Osteoblast (primary cell): ENCODE measurements around the gene GMEB1. TPM values are rescaled to one million over a fixed set of nuclear protein-coding genes. Genes with fewer than 3 reads are reported as not detected.

Source experiments
- DNase-seq: peaks from one replicate; pipeline ENCODE4 v3.0.0; 2011; ENCODE audit warnings: low spot score, mixed read lengths; ENCODE audit not compliant: insufficient read length; ENCODE audit errors: missing footprints
- H2AFZ ChIP-seq: 2 replicates; pipeline ENCODE4 v1.6.0; 2011; ENCODE audit warnings: mild to moderate bottlenecking, low read length
- H3K27ac ChIP-seq: 2 replicates; pipeline ENCODE4 v1.5.1; 2011; ENCODE audit warnings: mild to moderate bottlenecking, low read depth, low read length, moderate library complexity
- H3K27me3 ChIP-seq: 2 replicates; pipeline ENCODE4 v1.6.0; 2012; ENCODE audit warnings: mild to moderate bottlenecking, control low read depth, inconsistent platforms, low read length, moderate library complexity; ENCODE audit not compliant: insufficient read depth
- H3K36me3 ChIP-seq: 2 replicates; pipeline ENCODE4 v1.5.1; 2011; ENCODE audit warnings: mild to moderate bottlenecking, low read length, control low read depth, moderate library complexity; ENCODE audit not compliant: insufficient read depth
- H3K4me1 ChIP-seq: 2 replicates; pipeline ENCODE4 v1.5.1; 2011; ENCODE audit warnings: mild to moderate bottlenecking, low read length, control low read depth, moderate library complexity; ENCODE audit not compliant: insufficient read depth
- H3K4me2 ChIP-seq: 2 replicates; pipeline ENCODE4 v1.6.0; 2011; ENCODE audit warnings: mild to moderate bottlenecking, low read length; ENCODE audit not compliant: insufficient read depth
- H3K4me3 ChIP-seq: fragments of 200-600 bp; sonication (generic); 3 replicates; pipeline ENCODE4 v1.5.1; 2012; ENCODE audit warnings: mild to moderate bottlenecking, low read length, inconsistent platforms; ENCODE audit not compliant: insufficient read depth
- H3K79me2 ChIP-seq: 2 replicates; pipeline ENCODE4 v1.6.0; 2012; ENCODE audit warnings: mild to moderate bottlenecking, low read length, control low read depth, inconsistent platforms; ENCODE audit not compliant: insufficient read depth
- H3K9me3 ChIP-seq: 2 replicates; pipeline ENCODE4 v1.5.1; 2011; ENCODE audit warnings: low read depth, low read length, control low read depth
- H4K20me1 ChIP-seq: 2 replicates; pipeline ENCODE4 v1.6.0; 2012; ENCODE audit warnings: mild to moderate bottlenecking, low read length, control low read depth; ENCODE audit not compliant: insufficient read depth
- total RNA-seq: library from RNA; depleted of rRNA; stranded (reverse); fragments of >200 nt; gene quantifications from 2 replicates; pipeline ENCODE4 v1.2.3, GENCODE V29; 2012
- TF ChIP-seq, protein P1 (sequence below): IDR thresholded peaks from 2 replicates; pipeline ENCODE4 v1.5.1; 2011; ENCODE audit warnings: mild to moderate bottlenecking, low read depth, low read length, moderate library complexity; ENCODE audit errors: extremely low read depth

The GMEB1 gene
- total RNA-seq, 1 donor, result 11.9 TPM

DNA sequence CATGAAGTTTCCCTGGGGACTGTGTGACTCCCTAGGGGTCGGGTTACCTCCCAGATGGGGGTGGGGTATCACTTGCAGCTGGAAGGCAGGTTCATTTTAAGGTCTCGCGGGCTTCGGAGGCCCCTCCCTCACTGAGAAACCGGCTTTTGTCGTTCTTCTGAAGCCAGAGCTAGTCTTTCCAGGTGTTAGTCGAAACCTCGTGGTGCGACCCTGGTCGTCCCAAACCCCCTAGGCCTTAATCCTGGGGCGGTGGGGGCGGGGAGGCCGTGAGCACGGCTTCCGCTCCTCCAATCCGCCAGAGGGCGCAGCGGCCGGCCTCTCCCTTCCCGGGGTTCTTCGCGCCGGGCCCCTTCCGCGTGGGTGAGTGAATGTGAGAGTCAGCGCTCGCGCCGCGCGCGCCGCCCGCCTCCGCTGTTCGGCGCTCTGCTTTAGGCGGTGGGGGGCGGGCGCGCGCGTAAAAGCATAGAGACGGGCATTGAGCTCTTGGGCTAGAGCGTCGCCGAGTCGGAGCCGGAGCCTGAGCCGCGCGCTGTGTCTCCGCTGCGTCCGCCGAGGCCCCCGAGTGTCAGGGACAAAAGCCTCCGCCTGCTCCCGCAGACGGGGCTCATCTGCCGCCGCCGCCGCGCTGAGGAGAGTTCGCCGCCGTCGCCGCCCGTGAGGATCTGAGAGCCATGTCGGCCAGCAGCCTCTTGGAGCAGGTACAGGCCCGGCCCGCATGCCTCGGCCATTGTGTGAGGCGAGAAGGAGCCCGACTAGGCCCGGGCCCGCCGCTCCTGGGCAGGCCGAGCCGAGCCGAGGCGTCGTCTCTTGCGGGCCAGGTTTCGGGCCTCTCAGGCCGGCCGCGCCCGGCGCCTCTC is 68.1 kb downstream of the GMEB1 start, which contains the start of gene YTHDF2:
Gene YTHDF2 (plus strand): TSS at position 491 of the 857 bp plus-strand sequence. CDS start 181 bp downstream, at position 672.
- H3K4me1 ChIP-seq, result peaks cover 17% of the 10 kb centered on the region
- H3K79me2 ChIP-seq, result peaks cover 47% of the 10 kb centered on the region
- peak within 1 kb of the TSS; percentile 85 for H3K27ac ChIP-seq
- peak within 1 kb of the TSS; percentile 98 for H2AFZ ChIP-seq
- peak; percentile 98 for DNase-seq
- H3K36me3 ChIP-seq, result peaks cover 30% of the 10 kb centered on the region
- H3K4me3 ChIP-seq, result peak within 1 kb of the TSS; percentile 97
- peak within 1 kb of the TSS; percentile 98 for H3K4me2 ChIP-seq
- peaks cover 32% of the 10 kb centered on the region for H4K20me1 ChIP-seq
- TF ChIP-seq, protein P1, sequence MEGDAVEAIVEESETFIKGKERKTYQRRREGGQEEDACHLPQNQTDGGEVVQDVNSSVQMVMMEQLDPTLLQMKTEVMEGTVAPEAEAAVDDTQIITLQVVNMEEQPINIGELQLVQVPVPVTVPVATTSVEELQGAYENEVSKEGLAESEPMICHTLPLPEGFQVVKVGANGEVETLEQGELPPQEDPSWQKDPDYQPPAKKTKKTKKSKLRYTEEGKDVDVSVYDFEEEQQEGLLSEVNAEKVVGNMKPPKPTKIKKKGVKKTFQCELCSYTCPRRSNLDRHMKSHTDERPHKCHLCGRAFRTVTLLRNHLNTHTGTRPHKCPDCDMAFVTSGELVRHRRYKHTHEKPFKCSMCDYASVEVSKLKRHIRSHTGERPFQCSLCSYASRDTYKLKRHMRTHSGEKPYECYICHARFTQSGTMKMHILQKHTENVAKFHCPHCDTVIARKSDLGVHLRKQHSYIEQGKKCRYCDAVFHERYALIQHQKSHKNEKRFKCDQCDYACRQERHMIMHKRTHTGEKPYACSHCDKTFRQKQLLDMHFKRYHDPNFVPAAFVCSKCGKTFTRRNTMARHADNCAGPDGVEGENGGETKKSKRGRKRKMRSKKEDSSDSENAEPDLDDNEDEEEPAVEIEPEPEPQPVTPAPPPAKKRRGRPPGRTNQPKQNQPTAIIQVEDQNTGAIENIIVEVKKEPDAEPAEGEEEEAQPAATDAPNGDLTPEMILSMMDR, result peak; percentile 81
- no peaks in the 10 kb centered on the region for H3K27me3 ChIP-seq
- no peaks in the 10 kb centered on the region for H3K9me3 ChIP-seq

GRCh38 chr1:28737307-28738132 is 68.9 kb downstream of the GMEB1 start:
- Histone ChIP-seq H3K4me1 (peaks cover 17% of the 10 kb centered on the region), H3K9me3 (no peaks in the 10 kb centered on the region), H3K27me3 (no peaks in the 10 kb centered on the region), H3K36me3 (peaks cover 36% of the 10 kb centered on the region), H3K4me2 (peak overlapping the region; percentile 98), H3K79me2 (peaks cover 56% of the 10 kb centered on the region), H2AFZ (peak overlapping the region; percentile 76), H4K20me1 (peaks cover 37% of the 10 kb centered on the region), H3K27ac (peak overlapping the region; percentile 85), H3K4me3 (peak overlapping the region; percentile 97)
- DNase-seq, result peak; percentile 93
- TF ChIP-seq, protein P1, result no peak

DNA sequence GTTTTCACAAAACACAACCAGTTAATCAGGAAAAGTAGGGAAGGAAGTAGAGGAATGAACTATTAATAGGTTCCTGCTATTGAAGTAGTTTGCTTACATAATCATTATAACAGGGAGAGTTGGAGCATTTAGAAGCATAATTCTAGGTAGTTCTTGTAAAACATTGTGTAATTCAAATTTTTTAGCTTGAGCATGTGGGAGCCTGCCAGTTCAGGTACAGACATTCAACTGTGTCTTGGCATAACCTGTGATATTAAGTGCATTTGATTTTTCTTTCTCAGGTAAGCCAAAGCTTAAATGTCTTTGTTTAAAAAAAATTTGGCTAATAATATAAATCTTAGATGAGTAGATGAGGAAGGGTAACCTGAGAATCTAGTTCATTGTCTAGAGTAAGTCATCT is 71.5 kb downstream of the GMEB1 start:
- no peak for DNase-seq
- Histone ChIP-seq H3K4me1 (peaks cover 17% of the 10 kb centered on the region), H3K36me3 (peaks cover 62% of the 10 kb centered on the region), H3K27ac (no peak overlapping the region), H2AFZ (no peak overlapping the region), H3K4me2 (no peak overlapping the region), H3K9me3 (no peaks in the 10 kb centered on the region), H3K4me3 (no peak overlapping the region), H3K79me2 (peaks cover 82% of the 10 kb centered on the region), H4K20me1 (peaks cover 59% of the 10 kb centered on the region), H3K27me3 (no peaks in the 10 kb centered on the region)
- TF ChIP-seq, protein P1, result no peak
